Right atrium auricular region (tissue), 2 donors: ENCODE measurements around the gene BAIAP2. TPM values are rescaled to one million over a fixed set of nuclear protein-coding genes. Genes with fewer than 3 reads are reported as not detected.

ENCODE experiments used
- DNase-seq: peaks from one replicate; pipeline ENCODE4 v3.0.0-alpha.2; 2019; ENCODE audit warnings: low spot score
- H3K27ac ChIP-seq, 2 donors: fragments of 200-600 bp; sonication (generic); 1 replicate in 1 of 2; 2 replicates in 1 of 2; pipeline ENCODE4 v1.5.1; 2016 to 2019
- H3K27me3 ChIP-seq, 2 donors: fragments of 200-600 bp; sonication (generic); one replicate each; pipeline versions ENCODE4 v1.5.1 to v1.6.0; 2017 to 2019
- H3K36me3 ChIP-seq: fragments of 200-600 bp; sonication (generic); one replicate; pipeline ENCODE4 v1.5.1; 2016
- H3K4me1 ChIP-seq, 2 donors: fragments of 200-600 bp; sonication (generic); one replicate each; pipeline versions ENCODE4 v1.5.1 to v1.6.0; 2017 to 2019
- H3K4me3 ChIP-seq, 2 donors: fragments of 200-600 bp; sonication (generic); 1 replicate in 1 of 2; 2 replicates in 1 of 2; pipeline ENCODE4 v1.5.1; 2017 to 2019; ENCODE audit warnings: mild to moderate bottlenecking in 1 of 2, moderate library complexity in 1 of 2
- H3K9me3 ChIP-seq, 2 donors: fragments of 200-600 bp; sonication (generic); one replicate each; pipeline ENCODE4 v1.5.1; 2019
- total RNA-seq, 2 donors: library from RNA; depleted of rRNA; stranded (reverse); fragments of >200 nt; gene quantifications; one replicate each; pipeline ENCODE4 v1.1.0, GENCODE V29; 2016
- TF ChIP-seq, protein P1 (sequence below), 2 donors: fragments of 200-600 bp; sonication (generic); IDR thresholded peaks; one replicate each; pipeline ENCODE4 v1.5.1; 2019; ENCODE audit warnings: antibody characterized with exemption in 2 of 2

The BAIAP2 gene
- total RNA-seq, 2 donors from 2014 or later = 27.9 to 36.5 TPM

DNA sequence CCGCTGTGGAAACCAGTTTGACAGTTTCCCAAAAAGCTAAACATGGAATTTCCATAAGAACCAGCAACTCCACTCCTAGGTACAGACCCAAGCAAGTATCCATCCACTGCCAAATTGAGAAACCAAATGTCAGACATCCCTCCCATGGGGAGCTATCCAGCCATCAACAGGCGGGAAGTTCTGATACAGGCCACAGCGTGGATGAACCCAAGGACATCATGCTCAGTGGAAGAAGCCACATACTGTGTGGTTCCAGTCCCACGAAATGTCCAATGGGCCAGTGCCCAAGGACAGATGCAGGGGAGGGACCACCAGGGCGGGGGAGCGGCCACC, 12.6 kb upstream of the BAIAP2 start:
- Histone ChIP-seq H3K36me3 (no peaks in the 10 kb centered on the region), H3K27me3 (no peaks in the 10 kb centered on the region), H3K4me3 (no peak overlapping the region), H3K27ac (no peak overlapping the region), H3K4me1 (peaks cover 0 to 42% of the 10 kb centered on the region in 2 donors), H3K9me3 (no peaks in the 10 kb centered on the region)
- no peak for DNase-seq
- TF ChIP-seq, protein P1, sequence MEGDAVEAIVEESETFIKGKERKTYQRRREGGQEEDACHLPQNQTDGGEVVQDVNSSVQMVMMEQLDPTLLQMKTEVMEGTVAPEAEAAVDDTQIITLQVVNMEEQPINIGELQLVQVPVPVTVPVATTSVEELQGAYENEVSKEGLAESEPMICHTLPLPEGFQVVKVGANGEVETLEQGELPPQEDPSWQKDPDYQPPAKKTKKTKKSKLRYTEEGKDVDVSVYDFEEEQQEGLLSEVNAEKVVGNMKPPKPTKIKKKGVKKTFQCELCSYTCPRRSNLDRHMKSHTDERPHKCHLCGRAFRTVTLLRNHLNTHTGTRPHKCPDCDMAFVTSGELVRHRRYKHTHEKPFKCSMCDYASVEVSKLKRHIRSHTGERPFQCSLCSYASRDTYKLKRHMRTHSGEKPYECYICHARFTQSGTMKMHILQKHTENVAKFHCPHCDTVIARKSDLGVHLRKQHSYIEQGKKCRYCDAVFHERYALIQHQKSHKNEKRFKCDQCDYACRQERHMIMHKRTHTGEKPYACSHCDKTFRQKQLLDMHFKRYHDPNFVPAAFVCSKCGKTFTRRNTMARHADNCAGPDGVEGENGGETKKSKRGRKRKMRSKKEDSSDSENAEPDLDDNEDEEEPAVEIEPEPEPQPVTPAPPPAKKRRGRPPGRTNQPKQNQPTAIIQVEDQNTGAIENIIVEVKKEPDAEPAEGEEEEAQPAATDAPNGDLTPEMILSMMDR (IDR thresholded peaks at IDR 0.05) = no peak

DNA sequence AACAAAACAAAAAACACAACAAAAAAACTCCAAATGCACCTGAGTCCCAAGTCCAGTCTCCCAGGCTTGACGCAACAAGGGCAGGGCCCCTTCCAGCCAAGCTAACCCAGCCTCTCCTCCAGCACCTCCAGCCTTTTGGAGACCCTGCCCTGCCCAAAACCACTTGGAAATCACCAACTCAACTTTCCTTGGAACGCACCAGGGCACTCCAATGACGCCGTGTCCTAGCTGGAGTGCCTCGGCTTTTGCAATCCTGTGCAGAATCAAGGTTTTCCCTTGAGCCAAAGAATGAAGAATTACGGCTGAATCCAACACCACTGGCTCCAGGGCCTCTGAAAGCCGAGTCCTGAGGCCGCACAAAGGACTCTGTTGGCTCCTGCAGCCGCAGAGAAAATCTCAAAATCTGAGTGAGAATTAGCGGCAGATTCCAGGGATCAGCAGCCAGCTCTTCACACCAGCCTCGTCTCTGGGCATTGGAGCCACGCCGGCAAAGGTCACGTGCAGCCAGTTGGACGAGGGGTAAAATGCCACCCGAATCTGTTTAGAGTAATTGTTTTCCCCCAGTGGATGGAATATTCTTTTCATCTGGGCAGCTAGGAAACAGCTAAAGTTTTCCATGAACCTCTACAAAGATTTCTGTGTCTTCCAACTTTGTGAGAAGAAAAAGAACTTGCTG, 9.7 kb upstream of the BAIAP2 start:
- TF ChIP-seq, protein P1 (IDR thresholded peaks at IDR 0.05) = no peak
- H3K36me3 ChIP-seq = no peaks in the 10 kb centered on the region
- no peak for DNase-seq
- H3K4me3 ChIP-seq = no peak overlapping the region
- peaks cover 0 to 3% of the 10 kb centered on the region in 2 donors for H3K27me3 ChIP-seq
- H3K27ac ChIP-seq = no peak overlapping the region
- H3K9me3 ChIP-seq = no peaks in the 10 kb centered on the region
- peaks cover 0 to 30% of the 10 kb centered on the region in 2 donors for H3K4me1 ChIP-seq

DNA sequence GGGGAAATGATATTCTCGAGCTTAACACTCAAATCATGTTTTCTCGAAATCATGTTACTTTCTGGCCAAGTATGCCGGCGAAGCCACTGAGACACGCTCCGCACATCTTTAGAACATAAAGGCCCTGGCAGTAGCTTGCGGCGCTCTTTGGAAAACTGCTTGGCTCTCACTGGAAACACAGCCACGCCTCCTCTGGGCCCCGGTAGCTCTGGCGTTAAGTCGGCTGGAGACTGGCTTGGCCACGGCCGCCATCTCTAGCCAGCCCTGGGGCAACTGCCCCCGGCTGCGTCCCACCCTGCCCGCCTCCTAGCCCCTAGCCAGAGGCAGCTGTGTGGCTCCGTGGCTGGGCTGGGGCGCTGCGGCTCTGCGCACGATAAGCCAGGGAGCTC, 9.2 kb upstream of the BAIAP2 start:
- Histone ChIP-seq H3K4me3 (no peak overlapping the region), H3K27ac (peak overlapping the region in 1 of 2 donors; percentile 3), H3K27me3 (peaks cover 0 to 3% of the 10 kb centered on the region in 2 donors), H3K4me1 (peaks cover 0 to 28% of the 10 kb centered on the region in 2 donors), H3K9me3 (no peaks in the 10 kb centered on the region), H3K36me3 (no peaks in the 10 kb centered on the region)
- TF ChIP-seq, protein P1 (IDR thresholded peaks at IDR 0.05) = no peak
- no peak for DNase-seq

DNA sequence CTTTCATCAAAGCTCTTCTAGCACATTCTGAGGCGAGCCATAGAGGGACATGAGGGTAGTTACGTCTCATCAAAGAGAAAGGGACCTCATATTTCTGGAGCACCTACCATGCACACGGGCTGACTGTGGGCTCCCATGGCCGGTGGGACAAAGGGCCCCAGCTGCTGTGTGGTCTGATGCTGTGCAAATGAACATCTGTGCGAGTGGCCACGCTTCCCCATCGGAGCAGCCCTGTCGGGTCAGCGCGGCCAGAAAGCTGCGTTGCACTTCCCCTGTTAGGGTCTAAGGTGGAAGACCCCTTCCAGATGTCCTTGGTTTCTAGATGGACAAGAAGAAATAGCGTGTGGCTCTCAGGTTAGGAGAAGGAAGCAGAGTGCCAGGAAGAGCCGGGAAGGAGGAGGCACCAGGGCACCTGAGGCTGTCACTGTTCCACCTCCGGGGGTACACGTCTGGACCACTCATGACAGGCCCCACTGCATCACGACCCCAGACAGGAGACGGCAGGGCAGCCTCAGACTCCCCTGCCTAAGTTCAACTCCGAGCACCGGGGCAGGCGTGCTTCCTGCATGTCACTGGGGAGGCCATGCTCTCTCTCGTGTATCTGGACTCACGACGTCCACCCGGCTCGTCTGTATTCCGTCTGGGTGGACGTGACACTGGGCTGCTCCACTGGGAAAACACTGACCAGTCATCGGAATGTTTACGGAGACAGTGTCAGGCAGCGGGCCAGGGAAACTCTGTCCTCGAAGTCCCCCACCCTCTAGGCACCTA, 8.5 kb upstream of the BAIAP2 start:
- Histone ChIP-seq H3K4me1 (peaks cover 0 to 26% of the 10 kb centered on the region in 2 donors), H3K27ac (no peak overlapping the region), H3K27me3 (peaks cover 0 to 3% of the 10 kb centered on the region in 2 donors), H3K4me3 (no peak overlapping the region), H3K36me3 (no peaks in the 10 kb centered on the region), H3K9me3 (no peaks in the 10 kb centered on the region)
- no peak for DNase-seq
- TF ChIP-seq, protein P1 (IDR thresholded peaks at IDR 0.05) = no peak

DNA sequence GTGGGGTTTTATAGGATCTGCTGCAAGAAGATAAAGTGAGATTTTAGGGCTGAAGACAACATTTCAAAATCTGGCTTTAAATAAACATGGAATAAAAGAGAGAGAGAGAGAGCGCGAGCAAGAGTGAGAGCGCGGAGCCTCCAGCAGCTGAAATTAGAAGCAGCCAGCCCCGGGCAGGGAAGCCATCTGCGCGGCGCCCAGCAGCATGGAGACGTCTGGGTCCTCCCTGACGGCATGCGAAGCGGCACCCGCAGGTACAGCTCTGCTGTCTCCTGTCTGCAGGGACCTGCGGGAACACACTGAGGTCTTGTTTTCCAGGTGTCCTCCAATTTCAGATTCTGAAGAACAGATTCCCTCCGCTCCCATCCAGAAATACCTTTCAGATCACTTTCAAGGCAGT, 7.9 kb upstream of the BAIAP2 start:
- Histone ChIP-seq H3K9me3 (no peaks in the 10 kb centered on the region), H3K4me3 (no peak overlapping the region), H3K27me3 (peaks cover 0 to 3% of the 10 kb centered on the region in 2 donors), H3K4me1 (peaks cover 0 to 26% of the 10 kb centered on the region in 2 donors), H3K36me3 (no peaks in the 10 kb centered on the region), H3K27ac (no peak overlapping the region)
- TF ChIP-seq, protein P1 (IDR thresholded peaks at IDR 0.05) = no peak
- no peak for DNase-seq
